Caco-2 (cell line): Measurements from ENCODE around the gene MAPK11. TPM values are rescaled to one million over a fixed set of nuclear protein-coding genes. Genes with fewer than 3 reads are reported as not detected.
A peak's percentile ranks its signal among the peaks of the same experiment; 100 is the strongest.

Experiments
- Bru-seq: library from RNA; stranded (reverse); fragments of 400-500 nt; gene quantifications from one replicate; lab custom pipeline; 2021; lab: Mats Ljungman, UMichigan
- BruChase-seq, 2 experiments: library from RNA; stranded (reverse); fragments of 400-500 nt; gene quantifications; one replicate each; lab custom pipeline; 2021; lab: Mats Ljungman, UMichigan
- BruUV-seq: library from RNA; stranded (reverse); fragments of 400-500 nt; replicated peaks from 2 replicates; lab custom pipeline; 2021; lab: Mats Ljungman, UMichigan
- CTCF ChIA-PET: fragments of 300-600 bp; sonication (Branson Sonifier 250); formaldehyde crosslinking; loops from one replicate; lab custom pipeline; 2022; ENCODE audit warnings: antibody characterized with exemption; lab: Charles Lee
- POLR2A ChIA-PET: fragments of 300-600 bp; sonication (Branson Sonifier 250); formaldehyde crosslinking; loops from one replicate; lab custom pipeline; 2022; ENCODE audit warnings: antibody characterized with exemption; lab: Charles Lee
- DNase-seq, 2 experiments: peaks; one replicate each; pipeline versions ENCODE4 v3.0.0 to v3.0.0-alpha.2; 2020 to 2022
- H3K27me3 ChIP-seq: replicated peaks from 2 replicates; pipeline ENCODE4 v1.6.0; 2011; ENCODE audit warnings: low read length; ENCODE audit not compliant: control insufficient read depth, insufficient read depth
- H3K36me3 ChIP-seq: 2 replicates; pipeline ENCODE4 v1.5.1; 2011; ENCODE audit warnings: low read length; ENCODE audit not compliant: control insufficient read depth, insufficient read depth
- H3K4me1 ChIP-seq: fragments of 250-450 bp; sonication (Bioruptor Pico); 2 replicates; pipeline ENCODE4 v1.5.1; 2020; ENCODE audit warnings: mild to moderate bottlenecking
- H3K4me3 ChIP-seq: 2 replicates; pipeline ENCODE4 v1.5.1; 2011; ENCODE audit warnings: low read depth, mild to moderate bottlenecking, control low read depth, low read length
- H3K9me3 ChIP-seq: fragments of 250-450 bp; sonication (Bioruptor Pico); 2 replicates; pipeline ENCODE4 v1.5.1; 2020; ENCODE audit warnings: mild to moderate bottlenecking, moderate library complexity
- H3K27ac Mint-ChIP-seq: one replicate; pipeline ENCODE4 v1.8.0; 2022; ENCODE audit warnings: mixed read lengths; ENCODE audit not compliant: unreplicated experiment
- H3K27me3 Mint-ChIP-seq: one replicate; pipeline ENCODE4 v1.8.0; 2022; ENCODE audit warnings: mixed read lengths; ENCODE audit not compliant: insufficient read depth, unreplicated experiment
- H3K36me3 Mint-ChIP-seq: one replicate; pipeline ENCODE4 v1.8.0; 2022; ENCODE audit warnings: mild to moderate bottlenecking, mixed read lengths; ENCODE audit not compliant: insufficient read depth, unreplicated experiment
- H3K4me1 Mint-ChIP-seq: one replicate; pipeline ENCODE4 v1.8.0; 2022; ENCODE audit warnings: low read depth, mixed read lengths; ENCODE audit not compliant: unreplicated experiment
- H3K4me3 Mint-ChIP-seq: one replicate; pipeline ENCODE4 v1.8.0; 2022; ENCODE audit warnings: mild to moderate bottlenecking, moderate library complexity, mixed read lengths; ENCODE audit not compliant: unreplicated experiment
- H3K9me3 Mint-ChIP-seq: one replicate; pipeline ENCODE4 v1.8.0; 2022; ENCODE audit warnings: mixed read lengths; ENCODE audit not compliant: unreplicated experiment
- intact Hi-C: fragments of 100-400 bp; cut with micrococcal nuclease; formaldehyde crosslinking; loops from one replicate; pipeline ENCODE4 v1.10.0; 2022; ENCODE audit not compliant: unreplicated experiment
- long read RNA-seq: library from polyadenylated mRNA; stranded (forward); transcript quantifications from one replicate; pipeline ENCODE4 v2.0.0, GENCODE V29; 2022
- total RNA-seq: library from RNA; stranded (reverse); gene quantifications from 2 replicates; pipeline ENCODE4 v1.2.3, GENCODE V29; 2022
- TF ChIP-seq, protein P1 (sequence below), 2 experiments: fragments of 200-600 bp in 1 of 2; IDR thresholded peaks; 1 replicate in 1 of 2; 2 replicates in 1 of 2; pipeline versions ENCODE4 v1.5.1 to v1.8.0; 2011 to 2022; ENCODE audit warnings: antibody characterized with exemption in 1 of 2, control low read depth in 1 of 2, inconsistent platforms in 1 of 2, low read depth in 1 of 2, low read length in 1 of 2, mild to moderate bottlenecking in 1 of 2, moderate library complexity in 1 of 2; ENCODE audit not compliant: insufficient read depth in 1 of 2, severe bottlenecking in 1 of 2, unreplicated experiment in 1 of 2

Gene MAPK11
- total RNA-seq (1.3 and 1.4 TPM in 2 replicates), Bru-seq, nascent RNA (percentile 9 among the genes with signal in this experiment), BruChase-seq, experiment 1, labeled RNA remaining after a 2-hour chase (not detected), BruChase-seq, experiment 2, labeled RNA remaining after a 6-hour chase (percentile 29 among the genes with signal in this experiment)
- long read RNA-seq, result 0 reads

- H3K36me3 Mint-ChIP-seq, result peaks cover 27% of the 10 kb centered on the region
- TF ChIP-seq, protein P1, sequence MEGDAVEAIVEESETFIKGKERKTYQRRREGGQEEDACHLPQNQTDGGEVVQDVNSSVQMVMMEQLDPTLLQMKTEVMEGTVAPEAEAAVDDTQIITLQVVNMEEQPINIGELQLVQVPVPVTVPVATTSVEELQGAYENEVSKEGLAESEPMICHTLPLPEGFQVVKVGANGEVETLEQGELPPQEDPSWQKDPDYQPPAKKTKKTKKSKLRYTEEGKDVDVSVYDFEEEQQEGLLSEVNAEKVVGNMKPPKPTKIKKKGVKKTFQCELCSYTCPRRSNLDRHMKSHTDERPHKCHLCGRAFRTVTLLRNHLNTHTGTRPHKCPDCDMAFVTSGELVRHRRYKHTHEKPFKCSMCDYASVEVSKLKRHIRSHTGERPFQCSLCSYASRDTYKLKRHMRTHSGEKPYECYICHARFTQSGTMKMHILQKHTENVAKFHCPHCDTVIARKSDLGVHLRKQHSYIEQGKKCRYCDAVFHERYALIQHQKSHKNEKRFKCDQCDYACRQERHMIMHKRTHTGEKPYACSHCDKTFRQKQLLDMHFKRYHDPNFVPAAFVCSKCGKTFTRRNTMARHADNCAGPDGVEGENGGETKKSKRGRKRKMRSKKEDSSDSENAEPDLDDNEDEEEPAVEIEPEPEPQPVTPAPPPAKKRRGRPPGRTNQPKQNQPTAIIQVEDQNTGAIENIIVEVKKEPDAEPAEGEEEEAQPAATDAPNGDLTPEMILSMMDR (IDR thresholded peaks at IDR 0.05; ENCODE audit: insufficient read depth in 1 of 2, low read depth in 1 of 2, low read length in 1 of 2, severe bottlenecking in 1 of 2, unreplicated experiment in 1 of 2), result no peak
- ChIA-PET CTCF (interaction anchor here (1.1 kb wide), 1 partner anchor 18 kb away, joined by 3 read pairs; no protein-coding TSS in a partner anchor), POLR2A (no interaction called here)
- peaks cover 16% of the 10 kb centered on the region for H3K4me1 ChIP-seq
- peak within 1 kb of the TSS; percentile 45 for H3K4me3 ChIP-seq
- no peaks in the 10 kb centered on the region for H3K27me3 ChIP-seq
- H3K27me3 Mint-ChIP-seq, result no peaks in the 10 kb centered on the region
- peak within 1 kb of the TSS; percentile 66 for H3K4me3 Mint-ChIP-seq
- H3K9me3 ChIP-seq, result no peaks in the 10 kb centered on the region
- H3K9me3 Mint-ChIP-seq, result no peaks in the 10 kb centered on the region
- DNase-seq, result no peak
- intact Hi-C loops, result loop anchor here (5.0 kb wide), 2 partner anchors 57 to 72 kb away; partner anchors contain the start of genes DENND6B and PPP6R2
- no peak within 1 kb of the TSS for H3K27ac Mint-ChIP-seq
- BruUV-seq, result no TSS peak
- H3K36me3 ChIP-seq, result peaks cover 2% of the 10 kb centered on the region; the same call in 1 of the 2 replicates
- H3K4me1 Mint-ChIP-seq, result no peaks in the 10 kb centered on the region
Measured at GRCh38 chr22:50269970-50270665, at the start of gene MAPK11. MAPK11 (minus strand) TSS chr22:50270380; CDS start chr22:50270292, 88 bp downstream.

DNA sequence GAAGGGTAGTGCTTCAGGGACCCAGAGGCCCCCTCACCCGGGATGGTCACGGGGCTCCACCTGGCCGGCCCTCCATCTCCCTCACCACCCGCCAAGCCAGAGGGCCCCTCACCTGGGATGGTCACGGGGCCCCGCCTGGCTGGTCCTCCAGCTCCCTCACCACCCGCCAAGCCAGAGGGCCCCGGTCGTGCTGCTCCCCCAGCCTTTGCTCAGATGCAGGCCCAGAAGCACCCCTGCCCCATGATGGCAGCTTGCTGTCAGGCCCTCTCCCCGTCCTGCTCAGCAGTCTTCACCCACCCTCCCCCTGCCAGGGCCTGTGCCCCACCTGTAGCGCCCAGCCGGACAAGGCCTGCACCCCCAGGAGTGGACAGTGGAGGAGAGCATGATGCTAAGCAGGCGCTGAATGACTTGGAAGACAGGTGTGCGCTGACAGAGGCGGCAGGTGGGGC lies 49.3 kb upstream of the MAPK11 start:
- intact Hi-C loops, result no loop called here

More for the DNA sequence above, 49.3 kb upstream of the MAPK11 start:
- Mint-ChIP-seq H3K9me3 (no peaks in the 10 kb centered on the region), H3K27me3 (no peaks in the 10 kb centered on the region), H3K4me3 (no peak overlapping the region), H3K27ac (no peak overlapping the region), H3K36me3 (no peaks in the 10 kb centered on the region), H3K4me1 (no peaks in the 10 kb centered on the region)
- H3K27me3 ChIP-seq, result no peaks in the 10 kb centered on the region
- H3K4me3 ChIP-seq, result no peak overlapping the region
- DNase-seq, result no peak
- H3K4me1 ChIP-seq, result no peaks in the 10 kb centered on the region
- TF ChIP-seq, protein P1 (IDR thresholded peaks at IDR 0.05; ENCODE audit: insufficient read depth in 1 of 2, low read depth in 1 of 2, low read length in 1 of 2, severe bottlenecking in 1 of 2, unreplicated experiment in 1 of 2), result no peak
- CTCF ChIA-PET, result no interaction called here
- no TSS peak for BruUV-seq
- H3K9me3 ChIP-seq, result no peaks in the 10 kb centered on the region
- POLR2A ChIA-PET, result no interaction called here
- H3K36me3 ChIP-seq, result no peaks in the 10 kb centered on the region
